T-cell (primary cell): ENCODE measurements around the gene POLR3E. TPM values are rescaled to one million over a fixed set of nuclear protein-coding genes. Genes with fewer than 3 reads are reported as not detected.
A peak's percentile ranks its signal among the peaks of the same experiment; 100 is the strongest.
"Not testable (repeated sequence)": the region's sequence is repeated elsewhere in the genome, so short reads cannot be mapped to it uniquely, and the experiment has no call there.

Source experiments
- ATAC-seq, 4 experiments: fragments of 200-7000 bp in 3 of 4; fragments of 150-1000 bp in 1 of 4; cut with Tn5 transposase; replicated peaks in 1 of 4; 1 replicate in 3 of 4; 2 replicates in 1 of 4; pipeline ENCODE4 v1.10.0; 2021; ENCODE audit warnings: moderate library complexity in 3 of 4, mild to moderate bottlenecking in 2 of 4, moderate number of reproducible peaks in 1 of 4
- CTCF ChIA-PET, 2 donors: fragments of 300-600 bp; sonication (Branson Sonifier 250); formaldehyde crosslinking; loops; one replicate each; lab custom pipeline; 2022; ENCODE audit warnings: antibody characterized with exemption in 2 of 2; lab: Charles Lee
- POLR2A ChIA-PET, 2 donors: fragments of 300-600 bp; sonication (Branson Sonifier 250); formaldehyde crosslinking; loops; one replicate each; lab custom pipeline; 2022; ENCODE audit warnings: antibody characterized with exemption in 2 of 2; lab: Charles Lee
- DNase-seq, 35 experiments: peaks; one replicate each; pipeline versions ENCODE4 v3.0.0 to v3.0.0-alpha.2; 2013 to 2023
- H3K27ac ChIP-seq: one replicate; pipeline ENCODE4 v1.5.1; 2013; ENCODE audit warnings: low read length
- H3K27me3 ChIP-seq, 2 experiments: replicated peaks in 1 of 2; 1 replicate in 1 of 2; 2 replicates in 1 of 2; pipeline versions ENCODE4 v1.6.1 to v1.7.0; 2013; ENCODE audit warnings: low read length in 1 of 2, mixed read lengths in 1 of 2; ENCODE audit not compliant: control insufficient read depth in 2 of 2, insufficient read depth in 2 of 2; ENCODE audit errors: extremely low read depth in 1 of 2
- H3K36me3 ChIP-seq, 2 donors: 1 replicate in 1 of 2; 2 replicates in 1 of 2; pipeline versions ENCODE4 v1.6.1 to v1.7.0; 2013; ENCODE audit warnings: low read length in 1 of 2; ENCODE audit not compliant: control insufficient read depth in 2 of 2, insufficient read depth in 1 of 2; ENCODE audit errors: extremely low read depth in 1 of 2
- H3K4me1 ChIP-seq, 2 experiments: 1 replicate in 1 of 2; 2 replicates in 1 of 2; pipeline versions ENCODE4 v1.6.1 to v1.7.0; 2013; ENCODE audit warnings: low read length in 2 of 2, mixed read lengths in 1 of 2; ENCODE audit not compliant: insufficient read depth in 2 of 2, control insufficient read depth in 1 of 2; ENCODE audit errors: extremely low read depth in 1 of 2
- H3K4me3 ChIP-seq, 2 donors: 1 replicate in 1 of 2; 2 replicates in 1 of 2; pipeline versions ENCODE4 v1.5.1 to v1.7.0; 2013; ENCODE audit warnings: mild to moderate bottlenecking in 2 of 2, low read length in 1 of 2, moderate library complexity in 1 of 2; ENCODE audit not compliant: control insufficient read depth in 1 of 2; ENCODE audit errors: extremely low read depth in 1 of 2
- H3K9me3 ChIP-seq: 2 replicates; pipeline ENCODE4 v1.7.0; 2013
- H3K27ac Mint-ChIP-seq, 2 donors: one replicate each; pipeline ENCODE4 v1.8.0; 2020 to 2021; ENCODE audit warnings: mild to moderate bottlenecking in 2 of 2, mixed read lengths in 2 of 2
- H3K27me3 Mint-ChIP-seq, 2 donors: one replicate each; pipeline ENCODE4 v1.8.0; 2021 to 2022; ENCODE audit warnings: mixed read lengths in 2 of 2
- H3K36me3 Mint-ChIP-seq: one replicate; pipeline ENCODE4 v1.8.0; 2021; ENCODE audit warnings: mixed read lengths
- H3K4me1 Mint-ChIP-seq, 3 donors: one replicate each; pipeline ENCODE4 v1.8.0; 2020 to 2022; ENCODE audit warnings: mixed read lengths in 3 of 3, mild to moderate bottlenecking in 1 of 3
- H3K4me3 Mint-ChIP-seq, 3 donors: one replicate each; pipeline ENCODE4 v1.8.0; 2020 to 2022; ENCODE audit warnings: mild to moderate bottlenecking in 3 of 3, mixed read lengths in 3 of 3, moderate library complexity in 3 of 3
- H3K9me3 Mint-ChIP-seq, 3 donors: one replicate each; pipeline ENCODE4 v1.8.0; 2020 to 2022; ENCODE audit warnings: mixed read lengths in 3 of 3
- WGBS: methylation state at CpG from one replicate; pipeline ENCODE4 v1.1.5; 2013; ENCODE audit warnings: missing lambda C conversion rate; ENCODE audit not compliant: insufficient coverage; 5-methylcytosine and 5-hydroxymethylcytosine counted together
- total RNA-seq, 35 experiments: library from RNA in 6 of 35; stranded (reverse) in 6 of 35; fragments of 120-200 nt in 1 of 35; gene quantifications; one replicate each; pipeline versions ENCODE4 v1.2.1 to v1.2.4 and lab custom pipeline; 2013 to 2026

Gene POLR3E
- total RNA-seq, 5 donors from 2014 or later (not counting 1 experiment from before 2014, with no cell fraction given), result 79.3 to 174 (median 99.7) TPM

- H3K27ac Mint-ChIP-seq, result peak overlapping the region; percentile 70 to 75
- peaks cover 27 to 33% of the 10 kb centered on the region in 2 experiments for H3K4me1 ChIP-seq
- CTCF ChIA-PET, result interaction anchor here in 1 of 2 donors (0.6 kb wide), 1 partner anchor 806 kb away, joined by 3 read pairs; no protein-coding TSS in a partner anchor
Measured at GRCh38 chr16:22366371-22366770, 69.2 kb downstream of the POLR3E start.

DNA sequence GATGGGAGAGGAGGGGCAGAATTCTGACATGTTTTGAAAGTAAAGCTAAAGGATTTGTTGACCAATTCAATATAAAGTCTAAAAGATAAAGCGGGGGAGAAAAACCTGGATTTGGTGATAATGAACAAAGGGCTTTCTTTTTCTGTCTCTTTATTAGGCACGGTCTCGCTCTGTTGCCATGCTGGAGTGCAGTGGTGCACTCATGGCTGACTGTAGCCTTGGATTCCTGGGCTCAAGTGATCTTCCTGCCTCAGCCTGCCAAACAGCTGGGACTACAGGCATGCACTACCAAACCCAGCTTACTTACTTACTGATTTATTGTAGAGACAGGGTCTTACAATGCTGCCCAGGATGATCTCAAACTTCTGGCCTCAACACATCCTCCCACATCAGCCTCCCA, 69.7 kb downstream of the POLR3E start:
- ATAC-seq (no peak), DNase-seq (no peak)
- Histone ChIP-seq H3K27me3 (no peaks in the 10 kb centered on the region), H3K36me3 (peaks cover 4 to 30% of the 10 kb centered on the region in 2 donors), H3K9me3 (no peaks in the 10 kb centered on the region), H3K4me1 (peaks cover 29 to 35% of the 10 kb centered on the region in 2 experiments), H3K4me3 (no peak overlapping the region), H3K27ac (no peak overlapping the region)
- H3K4me1 Mint-ChIP-seq, result peaks cover 71 to 91% (median 90%) of the 10 kb centered on the region in 3 donors
- no peaks in the 10 kb centered on the region for H3K9me3 Mint-ChIP-seq
- POLR2A ChIA-PET, result no interaction called here
- H3K36me3 Mint-ChIP-seq, result peaks cover 46% of the 10 kb centered on the region
- WGBS, result 92% methylated on average over 2 of the region's 3 CpGs
- no peaks in the 10 kb centered on the region for H3K27me3 Mint-ChIP-seq
- CTCF ChIA-PET, result interaction anchor here in 1 of 2 donors (0.6 kb wide), 1 partner anchor 807 kb away, joined by 3 read pairs; no protein-coding TSS in a partner anchor
- H3K4me3 Mint-ChIP-seq, result peak overlapping the region in 2 of 3 donors; percentile 28 to 40
- peak overlapping the region in 1 of 2 donors; percentile 40 for H3K27ac Mint-ChIP-seq

More at GRCh38 chr16:22366371-22366770, 69.2 kb downstream of the POLR3E start:
- peaks cover 45% of the 10 kb centered on the region for H3K36me3 Mint-ChIP-seq
- DNase-seq (no peak), ATAC-seq (no peak)
- no peaks in the 10 kb centered on the region for H3K27me3 Mint-ChIP-seq
- no peaks in the 10 kb centered on the region for H3K9me3 Mint-ChIP-seq
- peaks cover 68 to 88% (median 87%) of the 10 kb centered on the region in 3 donors for H3K4me1 Mint-ChIP-seq
- Histone ChIP-seq H3K27me3 (no peaks in the 10 kb centered on the region), H3K9me3 (no peaks in the 10 kb centered on the region), H3K27ac (no peak overlapping the region), H3K4me3 (no peak overlapping the region), H3K36me3 (peaks cover 4 to 31% of the 10 kb centered on the region in 2 donors)
- peak overlapping the region in 2 of 3 donors; percentile 39 to 40 for H3K4me3 Mint-ChIP-seq
- WGBS, result 100% methylated on average over 2 of the region's 2 CpGs
- POLR2A ChIA-PET, result no interaction called here

DNA sequence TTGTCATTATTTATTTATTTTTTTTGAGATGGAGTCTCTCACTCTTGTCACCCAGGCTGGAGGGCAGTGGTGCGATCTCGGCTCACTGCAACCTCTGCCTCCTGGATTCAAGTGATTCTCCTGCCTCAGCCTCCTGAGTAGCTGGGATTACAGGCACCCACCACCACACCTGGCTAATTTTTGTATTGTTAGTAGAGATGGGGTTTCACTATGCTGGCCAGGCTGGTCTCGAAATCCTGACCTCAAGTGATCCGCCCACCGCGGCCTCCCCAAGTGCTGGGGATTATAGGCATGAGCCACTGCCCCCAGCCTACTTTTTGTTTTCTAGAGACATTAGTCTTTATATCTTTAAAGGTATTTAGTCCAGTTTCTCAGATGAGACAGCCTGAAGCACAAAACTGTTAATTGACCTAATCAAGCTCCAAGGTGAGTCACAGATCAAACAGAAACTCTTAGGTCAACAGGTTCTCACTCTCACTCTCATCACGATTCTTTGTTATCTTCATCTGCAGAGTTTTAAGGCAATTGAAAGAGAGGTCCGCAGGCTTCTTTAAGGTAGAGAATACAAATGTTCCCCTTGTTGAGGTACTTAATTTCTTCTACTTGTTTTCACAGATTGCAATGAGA, 71.1 kb downstream of the POLR3E start:
- Mint-ChIP-seq H3K4me3 (peak overlapping the region in 2 of 3 donors; percentile 43 to 52), H3K27ac (peak overlapping the region; percentile 44 to 82), H3K4me1 (peaks cover 85 to 90% (median 88%) of the 10 kb centered on the region in 3 donors), H3K36me3 (peaks cover 42% of the 10 kb centered on the region)
- H3K36me3 ChIP-seq, result peaks cover 3 to 21% of the 10 kb centered on the region in 2 donors
- not testable (repeated sequence) for H3K27me3 ChIP-seq, H3K9me3 Mint-ChIP-seq, H3K4me3 ChIP-seq, DNase-seq, H3K27me3 Mint-ChIP-seq, ATAC-seq, H3K9me3 ChIP-seq
- no CpG with 5 or more reads among the region's 8 CpGs for WGBS
- ChIA-PET POLR2A (interaction anchor here in 1 of 2 donors (0.6 to 0.7 kb wide), 2 partner anchors 26 to 64 kb away, joined by 3 to 4 read pairs; no protein-coding TSS in a partner anchor), CTCF (interaction anchor here in 1 of 2 donors (0.6 kb wide), 1 partner anchor 40 kb away, joined by 4 read pairs; no protein-coding TSS in a partner anchor)
- peaks cover 36 to 39% of the 10 kb centered on the region in 2 experiments for H3K4me1 ChIP-seq
- peak overlapping the region; percentile 42 for H3K27ac ChIP-seq

DNA sequence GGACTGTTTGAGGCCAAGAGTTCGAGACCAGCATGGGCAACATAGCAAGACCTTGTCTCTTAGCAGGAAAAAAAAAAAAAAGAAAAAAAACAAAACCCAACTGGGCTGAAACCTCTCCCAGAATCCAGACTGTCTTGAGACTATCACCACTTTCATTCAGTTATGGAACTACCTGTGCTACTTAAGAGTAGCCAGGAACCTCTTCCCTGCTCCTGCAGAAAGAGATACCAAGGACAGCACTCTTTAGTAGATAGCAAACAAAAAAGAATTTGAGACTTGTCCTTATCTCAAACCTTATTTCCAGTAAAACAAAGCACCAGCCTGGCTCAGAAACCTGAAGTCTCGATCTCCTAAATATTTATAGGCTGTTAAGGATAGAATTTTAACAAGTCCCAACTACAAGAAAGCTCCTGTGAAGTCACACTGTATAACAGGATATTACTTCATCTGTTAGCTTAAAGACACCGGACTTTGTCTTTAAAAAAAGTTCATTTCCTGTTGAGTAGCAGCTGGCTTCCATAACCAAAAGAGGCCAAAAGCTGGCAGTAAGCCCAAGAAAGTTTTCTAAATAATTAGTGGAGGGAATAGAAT, 72.1 kb downstream of the POLR3E start:
- Histone ChIP-seq H3K27ac (peak overlapping the region; percentile 42), H3K4me1 (peaks cover 36 to 39% of the 10 kb centered on the region in 2 experiments), H3K9me3 (no peaks in the 10 kb centered on the region), H3K36me3 (peaks cover 0 to 11% of the 10 kb centered on the region in 2 donors), H3K27me3 (no peaks in the 10 kb centered on the region), H3K4me3 (no peak overlapping the region)
- POLR2A ChIA-PET, result interaction anchor here (0.5 to 1.5 kb wide), 3 partner anchors 12 to 133 kb away, joined by 3 to 9 read pairs (median 4); no protein-coding TSS in a partner anchor
- Mint-ChIP-seq H3K9me3 (no peaks in the 10 kb centered on the region), H3K36me3 (peaks cover 33% of the 10 kb centered on the region), H3K27ac (peak overlapping the region; percentile 58 to 82), H3K4me1 (peaks cover 80 to 83% (median 83%) of the 10 kb centered on the region in 3 donors), H3K4me3 (peak overlapping the region; percentile 34 to 52 (median 39)), H3K27me3 (no peaks in the 10 kb centered on the region)
- no peak for ATAC-seq
- peak in 1 of 35 experiments; percentile 50 for DNase-seq
- WGBS, result 100% methylated on average over 1 of the region's 3 CpGs
- CTCF ChIA-PET, result interaction anchor here in 1 of 2 donors (0.6 to 1.5 kb wide), 3 partner anchors 12 to 48 kb away, joined by 4 to 6 read pairs (median 4); no protein-coding TSS in a partner anchor

DNA sequence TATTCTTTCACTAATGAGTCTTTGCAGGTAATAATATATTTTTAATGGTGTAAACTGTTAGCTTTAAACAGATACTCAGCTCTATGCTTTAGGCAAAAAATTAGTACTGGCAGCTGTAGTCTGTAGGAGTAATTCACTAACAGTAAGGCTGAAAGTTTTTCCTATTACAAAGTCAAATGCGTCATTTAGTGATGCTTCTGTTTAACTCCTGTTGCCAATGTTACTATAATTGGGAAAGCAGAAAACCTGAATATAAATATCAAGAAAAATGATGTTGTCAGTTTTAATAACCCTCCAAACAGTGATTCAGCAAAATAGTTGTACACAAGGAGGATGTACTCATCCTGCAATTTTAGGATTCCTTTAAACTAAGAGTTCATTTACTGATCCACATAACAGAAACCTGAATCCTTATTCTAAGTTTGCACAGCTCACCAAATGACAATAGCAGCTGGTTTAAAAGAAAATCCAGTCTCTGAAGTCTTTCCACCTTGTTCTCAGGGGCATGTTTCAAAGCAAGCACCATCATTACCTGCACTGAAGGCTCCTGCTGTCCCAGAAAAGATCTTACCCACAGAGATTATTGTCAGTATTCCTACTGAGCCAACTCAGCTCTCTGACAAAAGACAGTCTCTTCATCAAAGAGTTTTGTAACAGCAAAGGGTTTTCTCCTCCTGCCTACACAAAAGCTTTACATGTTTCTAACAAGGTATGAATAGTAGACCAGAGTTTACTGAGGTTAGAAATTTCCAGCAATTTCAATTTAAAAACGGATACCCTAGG, 73.0 kb downstream of the POLR3E start:
- Mint-ChIP-seq H3K36me3 (peaks cover 26% of the 10 kb centered on the region), H3K4me1 (peaks cover 76 to 77% (median 76%) of the 10 kb centered on the region in 3 donors), H3K27me3 (no peaks in the 10 kb centered on the region), H3K27ac (peak overlapping the region; percentile 66 to 96), H3K4me3 (peak overlapping the region; percentile 96 to 98 (median 98)), H3K9me3 (no peaks in the 10 kb centered on the region)
- H3K9me3 ChIP-seq, result no peaks in the 10 kb centered on the region
- peaks cover 35 to 44% of the 10 kb centered on the region in 2 experiments for H3K4me1 ChIP-seq
- peaks cover 0 to 5% of the 10 kb centered on the region in 2 donors for H3K36me3 ChIP-seq
- H3K4me3 ChIP-seq, result no peak overlapping the region
- peak overlapping the region; percentile 42 for H3K27ac ChIP-seq
- ChIA-PET CTCF (interaction anchor here in 1 of 2 donors (0.6 to 1.5 kb wide), 3 partner anchors 13 to 49 kb away, joined by 4 to 6 read pairs (median 4); no protein-coding TSS in a partner anchor), POLR2A (interaction anchor here in 1 of 2 donors (0.5 to 1.5 kb wide), 2 partner anchors 12 to 134 kb away, joined by 4 to 9 read pairs; no protein-coding TSS in a partner anchor)
- DNase-seq, result no peak
- no peak for ATAC-seq
- no peaks in the 10 kb centered on the region for H3K27me3 ChIP-seq
- no CpG with 5 or more reads among the region's 2 CpGs for WGBS
